Caco-2 (cell line): ENCODE measurements around the gene PCK2. TPM values are rescaled to one million over a fixed set of nuclear protein-coding genes. Genes with fewer than 3 reads are reported as not detected.

Experiments
- BruUV-seq: library from RNA; stranded (reverse); fragments of 400-500 nt; replicated peaks from 2 replicates; lab custom pipeline; 2021; lab: Mats Ljungman, UMichigan
- CTCF ChIA-PET: fragments of 300-600 bp; sonication (Branson Sonifier 250); formaldehyde crosslinking; loops from one replicate; lab custom pipeline; 2022; ENCODE audit warnings: antibody characterized with exemption; lab: Charles Lee
- POLR2A ChIA-PET: fragments of 300-600 bp; sonication (Branson Sonifier 250); formaldehyde crosslinking; loops from one replicate; lab custom pipeline; 2022; ENCODE audit warnings: antibody characterized with exemption; lab: Charles Lee
- DNase-seq, 2 experiments: peaks; one replicate each; pipeline versions ENCODE4 v3.0.0 to v3.0.0-alpha.2; 2020 to 2022
- H3K27me3 ChIP-seq: replicated peaks from 2 replicates; pipeline ENCODE4 v1.6.0; 2011; ENCODE audit warnings: low read length; ENCODE audit not compliant: control insufficient read depth, insufficient read depth
- H3K36me3 ChIP-seq: 2 replicates; pipeline ENCODE4 v1.5.1; 2011; ENCODE audit warnings: low read length; ENCODE audit not compliant: control insufficient read depth, insufficient read depth
- H3K4me1 ChIP-seq: fragments of 250-450 bp; sonication (Bioruptor Pico); 2 replicates; pipeline ENCODE4 v1.5.1; 2020; ENCODE audit warnings: mild to moderate bottlenecking
- H3K4me3 ChIP-seq: 2 replicates; pipeline ENCODE4 v1.5.1; 2011; ENCODE audit warnings: low read depth, mild to moderate bottlenecking, control low read depth, low read length
- H3K9me3 ChIP-seq: fragments of 250-450 bp; sonication (Bioruptor Pico); 2 replicates; pipeline ENCODE4 v1.5.1; 2020; ENCODE audit warnings: mild to moderate bottlenecking, moderate library complexity
- H3K27ac Mint-ChIP-seq: one replicate; pipeline ENCODE4 v1.8.0; 2022; ENCODE audit warnings: mixed read lengths; ENCODE audit not compliant: unreplicated experiment
- H3K27me3 Mint-ChIP-seq: one replicate; pipeline ENCODE4 v1.8.0; 2022; ENCODE audit warnings: mixed read lengths; ENCODE audit not compliant: insufficient read depth, unreplicated experiment
- H3K36me3 Mint-ChIP-seq: one replicate; pipeline ENCODE4 v1.8.0; 2022; ENCODE audit warnings: mild to moderate bottlenecking, mixed read lengths; ENCODE audit not compliant: insufficient read depth, unreplicated experiment
- H3K4me1 Mint-ChIP-seq: one replicate; pipeline ENCODE4 v1.8.0; 2022; ENCODE audit warnings: low read depth, mixed read lengths; ENCODE audit not compliant: unreplicated experiment
- H3K4me3 Mint-ChIP-seq: one replicate; pipeline ENCODE4 v1.8.0; 2022; ENCODE audit warnings: mild to moderate bottlenecking, moderate library complexity, mixed read lengths; ENCODE audit not compliant: unreplicated experiment
- H3K9me3 Mint-ChIP-seq: one replicate; pipeline ENCODE4 v1.8.0; 2022; ENCODE audit warnings: mixed read lengths; ENCODE audit not compliant: unreplicated experiment
- intact Hi-C: fragments of 100-400 bp; cut with micrococcal nuclease; formaldehyde crosslinking; loops from one replicate; pipeline ENCODE4 v1.10.0; 2022; ENCODE audit not compliant: unreplicated experiment
- total RNA-seq: library from RNA; stranded (reverse); gene quantifications from 2 replicates; pipeline ENCODE4 v1.2.3, GENCODE V29; 2022
- TF ChIP-seq, protein P1 (sequence below), 2 experiments: fragments of 200-600 bp in 1 of 2; IDR thresholded peaks; 1 replicate in 1 of 2; 2 replicates in 1 of 2; pipeline versions ENCODE4 v1.5.1 to v1.8.0; 2011 to 2022; ENCODE audit warnings: antibody characterized with exemption in 1 of 2, control low read depth in 1 of 2, inconsistent platforms in 1 of 2, low read depth in 1 of 2, low read length in 1 of 2, mild to moderate bottlenecking in 1 of 2, moderate library complexity in 1 of 2; ENCODE audit not compliant: insufficient read depth in 1 of 2, severe bottlenecking in 1 of 2, unreplicated experiment in 1 of 2

Gene PCK2
- total RNA-seq, 1 experiment from 2014 or later: 146 TPM

DNA sequence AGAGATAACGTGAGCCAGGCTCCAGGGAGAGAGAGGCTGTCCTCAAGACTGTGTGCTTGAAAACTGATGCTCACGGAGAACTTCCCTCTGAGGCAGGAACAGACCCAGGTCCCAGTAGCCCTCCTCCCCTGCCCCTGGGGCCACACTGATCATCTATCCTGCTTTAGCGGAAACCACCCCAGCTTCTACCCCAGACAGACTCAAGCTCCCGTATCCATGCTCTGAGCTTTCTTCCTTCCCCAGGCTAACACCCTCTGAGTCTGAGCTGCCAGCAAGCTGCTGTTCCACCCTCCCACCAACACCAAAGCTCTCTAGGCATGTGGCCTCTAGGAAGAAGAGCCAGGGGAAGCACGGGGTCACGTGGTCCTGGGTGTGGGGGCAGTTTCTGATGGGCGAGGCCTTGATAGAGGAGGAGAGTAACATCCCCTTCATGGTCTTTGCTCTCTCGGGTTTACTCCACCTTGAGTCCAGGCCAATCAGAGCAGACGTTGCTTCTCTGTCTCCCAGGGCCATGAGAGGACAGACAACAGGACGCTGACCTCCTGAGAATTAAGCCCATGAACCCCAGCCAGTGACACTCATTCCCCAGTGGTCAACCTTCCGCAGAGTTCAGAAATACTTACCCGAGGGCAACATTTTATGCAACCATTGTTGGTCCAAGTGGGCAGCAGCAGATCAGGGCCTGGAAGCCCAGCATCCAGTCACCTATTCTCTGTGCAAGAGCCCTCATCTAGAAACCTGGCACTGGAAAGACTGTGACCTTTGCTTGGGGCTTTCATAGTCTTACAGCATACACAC is 1.4 kb downstream of the PCK2 start:
- H3K27ac Mint-ChIP-seq: peak overlapping the region; percentile 99
- intact Hi-C loops: no loop called here
- H3K4me3 Mint-ChIP-seq: peak overlapping the region; percentile 97
- Histone ChIP-seq H3K4me1 (peaks cover 21% of the 10 kb centered on the region), H3K4me3 (peak overlapping the region; percentile 60), H3K36me3 (peaks cover 3% of the 10 kb centered on the region), H3K9me3 (no peaks in the 10 kb centered on the region), H3K27me3 (no peaks in the 10 kb centered on the region)
- ChIA-PET CTCF (interaction anchor here (1.1 to 6.4 kb wide), 4 partner anchors 14 to 52 kb away, joined by 5 to 129 read pairs (median 50); partner anchors contain the start of genes DCAF11, NRL and RNF31), POLR2A (interaction anchor here (1.0 to 3.2 kb wide), 5 partner anchors 13 to 37 kb away, joined by 4 to 72 read pairs (median 13); partner anchors contain the start of genes DCAF11 and NRL)
- H3K36me3 Mint-ChIP-seq: peaks cover 64% of the 10 kb centered on the region
- no peaks in the 10 kb centered on the region for H3K27me3 Mint-ChIP-seq
- peaks cover 24% of the 10 kb centered on the region for H3K4me1 Mint-ChIP-seq
- BruUV-seq: no TSS peak
- DNase-seq: peak; percentile 69 to 84
- no peaks in the 10 kb centered on the region for H3K9me3 Mint-ChIP-seq
- TF ChIP-seq, protein P1, sequence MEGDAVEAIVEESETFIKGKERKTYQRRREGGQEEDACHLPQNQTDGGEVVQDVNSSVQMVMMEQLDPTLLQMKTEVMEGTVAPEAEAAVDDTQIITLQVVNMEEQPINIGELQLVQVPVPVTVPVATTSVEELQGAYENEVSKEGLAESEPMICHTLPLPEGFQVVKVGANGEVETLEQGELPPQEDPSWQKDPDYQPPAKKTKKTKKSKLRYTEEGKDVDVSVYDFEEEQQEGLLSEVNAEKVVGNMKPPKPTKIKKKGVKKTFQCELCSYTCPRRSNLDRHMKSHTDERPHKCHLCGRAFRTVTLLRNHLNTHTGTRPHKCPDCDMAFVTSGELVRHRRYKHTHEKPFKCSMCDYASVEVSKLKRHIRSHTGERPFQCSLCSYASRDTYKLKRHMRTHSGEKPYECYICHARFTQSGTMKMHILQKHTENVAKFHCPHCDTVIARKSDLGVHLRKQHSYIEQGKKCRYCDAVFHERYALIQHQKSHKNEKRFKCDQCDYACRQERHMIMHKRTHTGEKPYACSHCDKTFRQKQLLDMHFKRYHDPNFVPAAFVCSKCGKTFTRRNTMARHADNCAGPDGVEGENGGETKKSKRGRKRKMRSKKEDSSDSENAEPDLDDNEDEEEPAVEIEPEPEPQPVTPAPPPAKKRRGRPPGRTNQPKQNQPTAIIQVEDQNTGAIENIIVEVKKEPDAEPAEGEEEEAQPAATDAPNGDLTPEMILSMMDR (IDR thresholded peaks at IDR 0.05; ENCODE audit: insufficient read depth in 1 of 2, low read depth in 1 of 2, low read length in 1 of 2, severe bottlenecking in 1 of 2, unreplicated experiment in 1 of 2): no peak

DNA sequence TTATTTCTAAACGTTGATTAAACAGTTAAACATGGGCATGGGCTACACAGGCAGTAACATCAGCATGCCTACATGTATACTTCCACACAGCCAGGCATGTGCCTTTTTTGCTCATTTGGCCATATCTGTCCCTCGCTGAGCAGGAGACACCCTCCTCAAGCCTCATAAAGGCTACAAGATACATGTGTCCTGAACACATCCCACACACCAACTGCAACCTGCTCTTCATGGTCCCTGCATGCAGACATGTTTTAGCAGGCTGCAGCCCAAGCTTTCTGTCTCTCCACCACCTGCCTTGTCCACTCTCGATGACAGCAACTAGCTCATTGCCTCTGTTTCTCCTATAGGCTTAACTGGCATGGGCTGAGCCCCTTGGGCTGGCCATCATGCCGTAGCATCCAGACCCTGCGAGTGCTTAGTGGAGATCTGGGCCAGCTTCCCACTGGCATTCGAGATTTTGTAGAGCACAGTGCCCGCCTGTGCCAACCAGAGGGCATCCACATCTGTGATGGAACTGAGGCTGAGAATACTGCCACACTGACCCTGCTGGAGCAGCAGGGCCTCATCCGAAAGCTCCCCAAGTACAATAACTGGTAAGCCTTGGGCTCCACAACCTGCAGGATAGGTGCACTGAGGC is 2.6 kb downstream of the PCK2 start:
- intact Hi-C loops: no loop called here
- no peaks in the 10 kb centered on the region for H3K27me3 ChIP-seq
- peak overlapping the region; percentile 30 for H3K27ac Mint-ChIP-seq
- H3K36me3 Mint-ChIP-seq: peaks cover 68% of the 10 kb centered on the region
- no peak for DNase-seq
- H3K9me3 Mint-ChIP-seq: no peaks in the 10 kb centered on the region
- H3K4me1 Mint-ChIP-seq: peaks cover 24% of the 10 kb centered on the region
- H3K4me3 ChIP-seq: no peak overlapping the region
- H3K27me3 Mint-ChIP-seq: no peaks in the 10 kb centered on the region
- ChIA-PET POLR2A (interaction anchor here (0.7 kb wide), 1 partner anchor 17 kb away, joined by 5 read pairs; no protein-coding TSS in a partner anchor), CTCF (interaction anchor here (0.9 kb wide), 1 partner anchor 12 kb away, joined by 5 read pairs; no protein-coding TSS in a partner anchor)
- TF ChIP-seq, protein P1 (IDR thresholded peaks at IDR 0.05; ENCODE audit: insufficient read depth in 1 of 2, low read depth in 1 of 2, low read length in 1 of 2, severe bottlenecking in 1 of 2, unreplicated experiment in 1 of 2): no peak
- peaks cover 21% of the 10 kb centered on the region for H3K4me1 ChIP-seq
- peak overlapping the region; percentile 62 for H3K4me3 Mint-ChIP-seq
- no peaks in the 10 kb centered on the region for H3K9me3 ChIP-seq
- BruUV-seq: no TSS peak
- H3K36me3 ChIP-seq: peaks cover 3% of the 10 kb centered on the region

DNA sequence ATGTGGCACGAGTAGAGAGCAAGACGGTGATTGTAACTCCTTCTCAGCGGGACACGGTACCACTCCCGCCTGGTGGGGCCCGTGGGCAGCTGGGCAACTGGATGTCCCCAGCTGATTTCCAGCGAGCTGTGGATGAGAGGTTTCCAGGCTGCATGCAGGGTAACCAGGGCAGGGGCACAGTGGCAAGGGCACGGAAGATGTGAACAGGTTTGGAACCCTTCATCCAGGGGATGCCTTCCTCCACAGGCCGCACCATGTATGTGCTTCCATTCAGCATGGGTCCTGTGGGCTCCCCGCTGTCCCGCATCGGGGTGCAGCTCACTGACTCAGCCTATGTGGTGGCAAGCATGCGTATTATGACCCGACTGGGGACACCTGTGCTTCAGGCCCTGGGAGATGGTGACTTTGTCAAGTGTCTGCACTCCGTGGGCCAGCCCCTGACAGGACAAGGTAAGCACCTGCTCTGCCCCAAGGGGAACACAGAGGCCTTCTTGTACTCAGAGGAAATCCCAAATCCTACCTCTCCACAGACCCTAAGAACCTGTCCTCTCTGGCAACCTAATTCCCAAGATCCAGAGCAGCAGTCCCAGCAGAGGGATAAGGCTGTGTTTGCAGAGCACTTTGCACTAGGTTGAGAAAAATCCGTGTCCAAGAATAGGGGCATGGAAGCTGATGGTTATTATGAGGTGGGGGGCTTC is 4.3 kb downstream of the PCK2 start:
- H3K9me3 Mint-ChIP-seq: no peaks in the 10 kb centered on the region
- H3K9me3 ChIP-seq: no peaks in the 10 kb centered on the region
- BruUV-seq: no TSS peak
- CTCF ChIA-PET: no interaction called here
- no peak overlapping the region for H3K27ac Mint-ChIP-seq
- no peak overlapping the region for H3K4me3 Mint-ChIP-seq
- TF ChIP-seq, protein P1 (IDR thresholded peaks at IDR 0.05; ENCODE audit: insufficient read depth in 1 of 2, low read depth in 1 of 2, low read length in 1 of 2, severe bottlenecking in 1 of 2, unreplicated experiment in 1 of 2): no peak
- H3K4me3 ChIP-seq: no peak overlapping the region
- POLR2A ChIA-PET: no interaction called here
- H3K36me3 Mint-ChIP-seq: peaks cover 74% of the 10 kb centered on the region
- H3K27me3 ChIP-seq: no peaks in the 10 kb centered on the region
- H3K4me1 Mint-ChIP-seq: peaks cover 11% of the 10 kb centered on the region
- DNase-seq: no peak
- H3K36me3 ChIP-seq: peaks cover 3% of the 10 kb centered on the region
- H3K4me1 ChIP-seq: peaks cover 14% of the 10 kb centered on the region
- intact Hi-C loops: no loop called here
- H3K27me3 Mint-ChIP-seq: no peaks in the 10 kb centered on the region
